HCT116 (cell line): ENCODE results near the gene SHANK3. TPM values are rescaled to one million over a fixed set of nuclear protein-coding genes. Genes with fewer than 3 reads are reported as not detected.
A peak's percentile ranks its signal among the peaks of the same experiment; 100 is the strongest.

Experiments
- ATAC-seq: fragments of 200-7000 bp; cut with Tn5 transposase; 2 replicates; pipeline ENCODE4 v1.9.1; 2020; ENCODE audit warnings: mild to moderate bottlenecking, moderate library complexity
- BruUV-seq: library from RNA; stranded (reverse); fragments of 400-500 nt; replicated peaks from 2 replicates; lab custom pipeline; 2021; lab: Mats Ljungman, UMichigan
- CTCF ChIA-PET: fragments of 300-600 bp; sonication (Branson Sonifier 250); formaldehyde crosslinking; loops from one replicate; lab custom pipeline; 2021; ENCODE audit warnings: antibody characterized with exemption; lab: Charles Lee
- POLR2A ChIA-PET: fragments of 300-600, 350-600 bp; sonication (Branson Sonifier 250); formaldehyde crosslinking; loops from one replicate; lab custom pipeline; 2021; ENCODE audit warnings: antibody characterized with exemption; lab: Charles Lee
- RAD21 ChIA-PET, 2 experiments: fragments of 300-600 bp; sonication (Branson Sonifier 250); formaldehyde crosslinking; loops; one replicate each; lab custom pipeline; 2023; ENCODE audit warnings: low total read pairs in 2 of 2; ENCODE audit not compliant: uncharacterized antibody in 2 of 2, unreplicated experiment in 2 of 2, low non-redundant PET in 1 of 2; lab: Charles Lee
- DNase-seq: peaks from one replicate; pipeline ENCODE4 v3.0.0-alpha.2; 2010; ENCODE audit warnings: low read depth, low spot score
- H2AFZ ChIP-seq: fragments of 200-600 bp; shearing (Covaris generic), sonication (generic); 2 replicates; pipeline ENCODE4 v1.6.1; 2017; ENCODE audit warnings: low read depth, mixed run types, mixed read lengths, antibody characterized with exemption, low read length; ENCODE audit not compliant: poor library complexity, severe bottlenecking
- H3K27ac ChIP-seq: 2 replicates; pipeline ENCODE4 v1.5.1; 2012; ENCODE audit warnings: low read depth, low read length
- H3K27me3 ChIP-seq: fragments of 200-600 bp; sonication (generic); 2 replicates; pipeline ENCODE4 v1.6.1; 2016; ENCODE audit warnings: mixed run types, low read length, mixed read lengths; ENCODE audit not compliant: insufficient read depth
- H3K36me3 ChIP-seq, 2 experiments: fragments of 200-500 bp in 1 of 2; fragments of 200-600 bp in 1 of 2; sonication (Bioruptor generic) in 1 of 2; sonication (generic) in 1 of 2; 2 replicates each; pipeline versions ENCODE4 v1.5.1 to v1.6.1; 2014 to 2016; ENCODE audit warnings: low read length in 2 of 2, inconsistent platforms in 1 of 2, mixed read lengths in 1 of 2, mixed run types in 1 of 2; ENCODE audit not compliant: insufficient read depth in 2 of 2, control insufficient read depth in 1 of 2
- H3K4me1 ChIP-seq, 2 experiments: fragments of 200-600 bp in 1 of 2; sonication (generic) in 1 of 2; 2 replicates each; pipeline versions ENCODE4 v1.5.1 to v1.6.1; 2012 to 2017; ENCODE audit warnings: low read length in 2 of 2, inconsistent platforms in 1 of 2, mild to moderate bottlenecking in 1 of 2, mixed read lengths in 1 of 2, mixed run types in 1 of 2, moderate library complexity in 1 of 2; ENCODE audit not compliant: insufficient read depth in 2 of 2, control insufficient read depth in 1 of 2
- H3K4me2 ChIP-seq: fragments of 200-600 bp; sonication (generic); 2 replicates; pipeline ENCODE4 v1.6.1; 2017; ENCODE audit warnings: mixed run types, low read length, mixed read lengths
- H3K4me3 ChIP-seq, 2 experiments: fragments of 200-600 bp in 1 of 2; sonication (generic) in 1 of 2; replicated peaks in 1 of 2; 2 replicates each; pipeline ENCODE4 v1.5.1; 2011 to 2016; ENCODE audit warnings: low read length in 2 of 2, control low read depth in 1 of 2, low read depth in 1 of 2, mild to moderate bottlenecking in 1 of 2, mixed read lengths in 1 of 2, mixed run types in 1 of 2
- H3K79me2 ChIP-seq: fragments of 200-600 bp; sonication (generic); 2 replicates; pipeline ENCODE4 v1.6.1; 2017; ENCODE audit warnings: mild to moderate bottlenecking, mixed run types, low read length, moderate library complexity, mixed read lengths; ENCODE audit not compliant: insufficient read depth
- H3K9ac ChIP-seq: fragments of 200-600 bp; sonication (generic); 2 replicates; pipeline ENCODE4 v1.6.1; 2016; ENCODE audit warnings: low read length, mixed read lengths
- H3K9me2 ChIP-seq: fragments of 200-600 bp; sonication (generic), shearing (Covaris generic); 2 replicates; pipeline ENCODE4 v1.6.1; 2017; ENCODE audit warnings: mixed run types, mild to moderate bottlenecking, moderate library complexity; ENCODE audit not compliant: insufficient read depth
- H3K9me3 ChIP-seq, 2 experiments: fragments of 200-500 bp in 1 of 2; fragments of 200-600 bp in 1 of 2; sonication (Bioruptor generic) in 1 of 2; sonication (generic) in 1 of 2; 2 replicates each; pipeline ENCODE4 v1.6.1; 2014 to 2017; ENCODE audit warnings: low read length in 2 of 2, mixed read lengths in 2 of 2, inconsistent platforms in 1 of 2, low read depth in 1 of 2, mild to moderate bottlenecking in 1 of 2, mixed run types in 1 of 2, moderate library complexity in 1 of 2; ENCODE audit not compliant: control insufficient read depth in 1 of 2, insufficient read depth in 1 of 2
- H4K20me1 ChIP-seq: fragments of 200-600 bp; sonication (generic), shearing (Covaris generic); 2 replicates; pipeline ENCODE4 v1.6.1; 2017; ENCODE audit warnings: mixed run types, mild to moderate bottlenecking, moderate library complexity; ENCODE audit not compliant: insufficient read depth
- ATF3 ChIP-seq: IDR thresholded peaks from 2 replicates; pipeline ENCODE4 v1.6.1; 2012
- CBX3 ChIP-seq: IDR thresholded peaks from 2 replicates; pipeline ENCODE4 v1.6.1; 2012; ENCODE audit warnings: low read depth
- CTCF ChIP-seq, 3 experiments: fragments of 200-600 bp in 1 of 3; sonication (generic) in 1 of 3; IDR thresholded peaks in 2 of 3; conservative IDR thresholded peaks in 1 of 3; 2 replicates each; pipeline ENCODE4 v1.5.1; 2012 to 2017; ENCODE audit warnings: low read depth in 2 of 3, low read length in 2 of 3, antibody characterized with exemption in 1 of 3, borderline replicate concordance in 1 of 3, control low read depth in 1 of 3, mild to moderate bottlenecking in 1 of 3, mixed read lengths in 1 of 3, mixed run types in 1 of 3, moderate library complexity in 1 of 3; ENCODE audit not compliant: insufficient read depth in 1 of 3
- EGR1 ChIP-seq: IDR thresholded peaks from 2 replicates; pipeline ENCODE4 v1.6.1; 2012; ENCODE audit warnings: low read depth
- ELF1 ChIP-seq: IDR thresholded peaks from 2 replicates; pipeline ENCODE4 v1.6.1; 2012; ENCODE audit warnings: low read depth, borderline replicate concordance
- MAX ChIP-seq: IDR thresholded peaks from 2 replicates; pipeline ENCODE4 v1.6.1; 2012
- POLR2A ChIP-seq: IDR thresholded peaks from 2 replicates; pipeline ENCODE4 v1.7.0; 2011; ENCODE audit warnings: borderline replicate concordance; ENCODE audit not compliant: insufficient read depth, insufficient read length; ENCODE audit errors: extremely low read depth
- POLR2AphosphoS5 ChIP-seq: IDR thresholded peaks from 2 replicates; pipeline ENCODE4 v1.6.1; 2011; ENCODE audit warnings: mild to moderate bottlenecking, low read depth, low read length, moderate library complexity
- SP1 ChIP-seq: IDR thresholded peaks from 2 replicates; pipeline ENCODE4 v1.6.1; 2012; ENCODE audit warnings: low read depth
- SRF ChIP-seq: IDR thresholded peaks from 2 replicates; pipeline ENCODE4 v1.6.1; 2012; ENCODE audit warnings: low read depth
- TCF7L2 ChIP-seq: IDR thresholded peaks from 2 replicates; pipeline ENCODE4 v1.7.0; 2011; ENCODE audit warnings: borderline replicate concordance, inconsistent platforms; ENCODE audit not compliant: insufficient read depth, insufficient read length; ENCODE audit errors: extremely low read depth
- ZFX ChIP-seq: fragments of 450-650 bp; IDR thresholded peaks from 2 replicates; pipeline ENCODE4 v1.6.1; 2017
- ZNF274 ChIP-seq: fragments of 200-500 bp; sonication (Bioruptor generic); IDR thresholded peaks from 2 replicates; pipeline ENCODE4 v1.6.1; 2014; ENCODE audit warnings: mild to moderate bottlenecking, low read depth, low read length, inconsistent platforms
- intact Hi-C: fragments of 100-400 bp; cut with micrococcal nuclease; formaldehyde crosslinking; loops from 2 replicates; pipeline ENCODE4 v1.10.0; 2022
- total RNA-seq: library from RNA; stranded (reverse); gene quantifications from one replicate; pipeline ENCODE4 v1.2.1, GENCODE V29; 2021; ENCODE audit not compliant: unreplicated experiment

The SHANK3 gene
- total RNA-seq, 1 experiment from 2014 or later, result 16.0 TPM

- TF ChIP-seq CTCF (IDR thresholded peaks at IDR 0.05 in 2 of 3, conservative IDR thresholded peaks at IDR 0.05 in 1 of 3; ENCODE audit: borderline replicate concordance in 1 of 3, insufficient read depth in 1 of 3, low read depth in 2 of 3, low read length in 2 of 3) (no peak), POLR2AphosphoS5 (no peak), TCF7L2 (no peak), CBX3 (no peak), SRF (no peak), EGR1 (no peak), SP1 (no peak; the same call in 1 of the 2 replicates), MAX (peak; percentile 33; the same call in 1 of the 2 replicates), POLR2A (no peak), ZNF274 (no peak), ZFX (no peak), ELF1 (no peak)
Measured at GRCh38 chr22:50656122-50657070, 16.2 kb upstream of the SHANK3 start (continued).

- no peak for ATAC-seq
- H3K27ac ChIP-seq, result no peak overlapping the region
- POLR2A ChIA-PET, result no interaction called here
Measured at GRCh38 chr22:50657925-50658324, 14.7 kb upstream of the SHANK3 start.

More at GRCh38 chr22:50657925-50658324, 14.7 kb upstream of the SHANK3 start:
- no peaks in the 10 kb centered on the region for H3K79me2 ChIP-seq
- intact Hi-C loops, result no loop called here
- no peaks in the 10 kb centered on the region for H3K27me3 ChIP-seq
- BruUV-seq, result no TSS peak
- no peak for DNase-seq
- no peak overlapping the region for H3K4me3 ChIP-seq
- no peaks in the 10 kb centered on the region for H3K9me3 ChIP-seq
- no peaks in the 10 kb centered on the region for H4K20me1 ChIP-seq
- peaks cover 5 to 29% of the 10 kb centered on the region in 2 experiments for H3K4me1 ChIP-seq
- TF ChIP-seq ELF1, result no peak
- TF ChIP-seq MAX, result no peak
- no peak for TF ChIP-seq CTCF (IDR thresholded peaks at IDR 0.05 in 2 of 3, conservative IDR thresholded peaks at IDR 0.05 in 1 of 3; ENCODE audit: borderline replicate concordance in 1 of 3, insufficient read depth in 1 of 3, low read depth in 2 of 3, low read length in 2 of 3)
- no peak for TF ChIP-seq ATF3
- no peaks in the 10 kb centered on the region for H3K9me2 ChIP-seq
- no peak overlapping the region for H3K9ac ChIP-seq
- no peaks in the 10 kb centered on the region for H3K36me3 ChIP-seq
- H3K4me2 ChIP-seq, result no peak overlapping the region
- CTCF ChIA-PET, result no interaction called here
- RAD21 ChIA-PET, result no interaction called here
- no peak overlapping the region for H2AFZ ChIP-seq
